Measurements from ENCODE around the gene ATP8B1.
A peak's percentile ranks its signal among the peaks of the same experiment; 100 is the strongest.
"Not testable (repeated sequence)": the region's sequence is repeated elsewhere in the genome, so short reads cannot be mapped to it uniquely, and the experiment has no call there.

ATP8B1 gene

DNA sequence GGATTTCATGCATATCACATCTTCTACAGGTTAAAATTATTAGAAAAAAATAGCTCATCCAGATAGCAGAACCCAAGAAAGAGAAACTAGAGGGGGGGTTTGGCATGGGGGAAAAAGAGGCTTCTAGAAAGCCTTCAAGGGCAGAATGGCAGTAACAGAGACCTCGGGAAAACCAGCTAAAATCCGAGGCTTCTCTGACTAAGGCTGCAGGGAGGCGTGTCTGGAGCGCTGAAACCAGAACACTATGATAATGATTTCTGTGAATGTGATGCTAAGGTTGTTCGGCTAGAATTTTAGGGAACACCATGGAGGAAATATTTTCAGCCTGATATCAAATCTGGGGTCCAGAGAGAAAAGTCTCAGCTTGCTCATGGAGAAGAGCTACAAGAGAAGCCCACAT is 73.0 kb downstream of the ATP8B1 start:
- no peak; the same call in 2 of the 3 replicates for ATAC-seq
- no peak for TF ChIP-seq OSR1 (CRISPR knock-in tag; IDR thresholded peaks at IDR 0.05)
- TF ChIP-seq CSDC2 (CRISPR knock-in tag; IDR thresholded peaks at IDR 0.05): no peak
- TF ChIP-seq, protein P1, sequence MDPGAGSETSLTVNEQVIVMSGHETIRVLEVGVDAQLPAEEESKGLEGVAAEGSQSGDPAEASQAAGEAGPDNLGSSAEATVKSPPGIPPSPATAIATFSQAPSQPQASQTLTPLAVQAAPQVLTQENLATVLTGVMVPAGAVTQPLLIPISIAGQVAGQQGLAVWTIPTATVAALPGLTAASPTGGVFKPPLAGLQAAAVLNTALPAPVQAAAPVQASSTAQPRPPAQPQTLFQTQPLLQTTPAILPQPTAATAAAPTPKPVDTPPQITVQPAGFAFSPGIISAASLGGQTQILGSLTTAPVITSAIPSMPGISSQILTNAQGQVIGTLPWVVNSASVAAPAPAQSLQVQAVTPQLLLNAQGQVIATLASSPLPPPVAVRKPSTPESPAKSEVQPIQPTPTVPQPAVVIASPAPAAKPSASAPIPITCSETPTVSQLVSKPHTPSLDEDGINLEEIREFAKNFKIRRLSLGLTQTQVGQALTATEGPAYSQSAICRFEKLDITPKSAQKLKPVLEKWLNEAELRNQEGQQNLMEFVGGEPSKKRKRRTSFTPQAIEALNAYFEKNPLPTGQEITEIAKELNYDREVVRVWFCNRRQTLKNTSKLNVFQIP (CRISPR knock-in tag; IDR thresholded peaks at IDR 0.05; ENCODE audit: borderline replicate concordance, low read depth): no peak
- TF ChIP-seq ZFP30 (CRISPR knock-in tag; IDR thresholded peaks at IDR 0.05): no peak
- TF ChIP-seq ZFP3 (CRISPR knock-in tag; IDR thresholded peaks at IDR 0.05): no peak
- TF ChIP-seq ZNF8 (CRISPR knock-in tag; IDR thresholded peaks at IDR 0.05): no peak
- no peak for TF ChIP-seq PPARA (CRISPR knock-in tag; IDR thresholded peaks at IDR 0.05; ENCODE audit: borderline replicate concordance)
- no peak for TF ChIP-seq ZNF70 (CRISPR knock-in tag; IDR thresholded peaks at IDR 0.05)
- TF ChIP-seq BACH2 (CRISPR knock-in tag; IDR thresholded peaks at IDR 0.05; ENCODE audit: borderline replicate concordance): no peak
- TF ChIP-seq, protein P2, sequence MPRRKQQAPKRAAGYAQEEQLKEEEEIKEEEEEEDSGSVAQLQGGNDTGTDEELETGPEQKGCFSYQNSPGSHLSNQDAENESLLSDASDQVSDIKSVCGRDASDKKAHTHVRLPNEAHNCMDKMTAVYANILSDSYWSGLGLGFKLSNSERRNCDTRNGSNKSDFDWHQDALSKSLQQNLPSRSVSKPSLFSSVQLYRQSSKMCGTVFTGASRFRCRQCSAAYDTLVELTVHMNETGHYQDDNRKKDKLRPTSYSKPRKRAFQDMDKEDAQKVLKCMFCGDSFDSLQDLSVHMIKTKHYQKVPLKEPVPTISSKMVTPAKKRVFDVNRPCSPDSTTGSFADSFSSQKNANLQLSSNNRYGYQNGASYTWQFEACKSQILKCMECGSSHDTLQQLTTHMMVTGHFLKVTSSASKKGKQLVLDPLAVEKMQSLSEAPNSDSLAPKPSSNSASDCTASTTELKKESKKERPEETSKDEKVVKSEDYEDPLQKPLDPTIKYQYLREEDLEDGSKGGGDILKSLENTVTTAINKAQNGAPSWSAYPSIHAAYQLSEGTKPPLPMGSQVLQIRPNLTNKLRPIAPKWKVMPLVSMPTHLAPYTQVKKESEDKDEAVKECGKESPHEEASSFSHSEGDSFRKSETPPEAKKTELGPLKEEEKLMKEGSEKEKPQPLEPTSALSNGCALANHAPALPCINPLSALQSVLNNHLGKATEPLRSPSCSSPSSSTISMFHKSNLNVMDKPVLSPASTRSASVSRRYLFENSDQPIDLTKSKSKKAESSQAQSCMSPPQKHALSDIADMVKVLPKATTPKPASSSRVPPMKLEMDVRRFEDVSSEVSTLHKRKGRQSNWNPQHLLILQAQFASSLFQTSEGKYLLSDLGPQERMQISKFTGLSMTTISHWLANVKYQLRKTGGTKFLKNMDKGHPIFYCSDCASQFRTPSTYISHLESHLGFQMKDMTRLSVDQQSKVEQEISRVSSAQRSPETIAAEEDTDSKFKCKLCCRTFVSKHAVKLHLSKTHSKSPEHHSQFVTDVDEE (CRISPR knock-in tag; IDR thresholded peaks at IDR 0.05): no peak
- no peak for TF ChIP-seq RARB (CRISPR knock-in tag; IDR thresholded peaks at IDR 0.05)
- TF ChIP-seq, protein P3, sequence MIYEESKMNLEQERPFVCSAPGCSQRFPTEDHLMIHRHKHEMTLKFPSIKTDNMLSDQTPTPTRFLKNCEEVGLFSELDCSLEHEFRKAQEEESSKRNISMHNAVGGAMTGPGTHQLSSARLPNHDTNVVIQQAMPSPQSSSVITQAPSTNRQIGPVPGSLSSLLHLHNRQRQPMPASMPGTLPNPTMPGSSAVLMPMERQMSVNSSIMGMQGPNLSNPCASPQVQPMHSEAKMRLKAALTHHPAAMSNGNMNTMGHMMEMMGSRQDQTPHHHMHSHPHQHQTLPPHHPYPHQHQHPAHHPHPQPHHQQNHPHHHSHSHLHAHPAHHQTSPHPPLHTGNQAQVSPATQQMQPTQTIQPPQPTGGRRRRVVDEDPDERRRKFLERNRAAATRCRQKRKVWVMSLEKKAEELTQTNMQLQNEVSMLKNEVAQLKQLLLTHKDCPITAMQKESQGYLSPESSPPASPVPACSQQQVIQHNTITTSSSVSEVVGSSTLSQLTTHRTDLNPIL (CRISPR knock-in tag; IDR thresholded peaks at IDR 0.05; ENCODE audit: low read depth): no peak
- no peak for TF ChIP-seq ISL1 (CRISPR knock-in tag; IDR thresholded peaks at IDR 0.05)
- no peak for TF ChIP-seq ZC3H10 (CRISPR knock-in tag; IDR thresholded peaks at IDR 0.05)

DNA sequence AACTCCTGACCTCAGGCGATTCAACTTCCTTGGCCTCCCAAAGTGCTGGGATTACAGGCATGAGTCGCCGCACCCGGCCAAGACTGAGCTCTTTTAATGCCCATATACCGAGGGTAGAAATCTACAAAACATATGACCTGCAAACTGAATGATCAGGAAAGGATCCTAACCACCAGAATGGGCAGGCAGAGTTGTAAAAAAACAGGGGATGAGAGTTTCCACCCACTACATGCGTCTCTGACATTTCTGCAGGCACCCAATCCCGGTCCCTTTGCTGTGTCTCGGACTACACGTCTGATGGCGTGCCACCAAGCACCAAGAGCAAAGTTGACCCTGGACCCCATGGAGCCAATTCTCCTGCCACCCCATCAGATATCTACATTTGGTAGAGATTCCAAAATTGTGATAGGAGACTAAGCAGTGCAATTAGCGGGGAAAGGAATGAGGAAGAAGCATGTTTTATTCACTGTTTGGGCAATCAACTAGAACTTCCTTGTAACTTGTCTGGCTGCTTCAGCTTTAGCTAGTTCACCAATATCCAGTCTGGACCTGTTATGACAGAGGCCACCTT is 74.1 kb downstream of the ATP8B1 start:
- TF ChIP-seq ZFP3 (CRISPR knock-in tag; IDR thresholded peaks at IDR 0.05): no peak
- TF ChIP-seq, protein P4, sequence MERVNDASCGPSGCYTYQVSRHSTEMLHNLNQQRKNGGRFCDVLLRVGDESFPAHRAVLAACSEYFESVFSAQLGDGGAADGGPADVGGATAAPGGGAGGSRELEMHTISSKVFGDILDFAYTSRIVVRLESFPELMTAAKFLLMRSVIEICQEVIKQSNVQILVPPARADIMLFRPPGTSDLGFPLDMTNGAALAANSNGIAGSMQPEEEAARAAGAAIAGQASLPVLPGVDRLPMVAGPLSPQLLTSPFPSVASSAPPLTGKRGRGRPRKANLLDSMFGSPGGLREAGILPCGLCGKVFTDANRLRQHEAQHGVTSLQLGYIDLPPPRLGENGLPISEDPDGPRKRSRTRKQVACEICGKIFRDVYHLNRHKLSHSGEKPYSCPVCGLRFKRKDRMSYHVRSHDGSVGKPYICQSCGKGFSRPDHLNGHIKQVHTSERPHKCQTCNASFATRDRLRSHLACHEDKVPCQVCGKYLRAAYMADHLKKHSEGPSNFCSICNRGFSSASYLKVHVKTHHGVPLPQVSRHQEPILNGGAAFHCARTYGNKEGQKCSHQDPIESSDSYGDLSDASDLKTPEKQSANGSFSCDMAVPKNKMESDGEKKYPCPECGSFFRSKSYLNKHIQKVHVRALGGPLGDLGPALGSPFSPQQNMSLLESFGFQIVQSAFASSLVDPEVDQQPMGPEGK (CRISPR knock-in tag; IDR thresholded peaks at IDR 0.05; ENCODE audit: borderline replicate concordance): no peak
- TF ChIP-seq PPARA (CRISPR knock-in tag; IDR thresholded peaks at IDR 0.05; ENCODE audit: borderline replicate concordance): no peak
- TF ChIP-seq, protein P1 (CRISPR knock-in tag; IDR thresholded peaks at IDR 0.05; ENCODE audit: borderline replicate concordance, low read depth): no peak
- no peak for TF ChIP-seq OSR1 (CRISPR knock-in tag; IDR thresholded peaks at IDR 0.05)

DNA sequence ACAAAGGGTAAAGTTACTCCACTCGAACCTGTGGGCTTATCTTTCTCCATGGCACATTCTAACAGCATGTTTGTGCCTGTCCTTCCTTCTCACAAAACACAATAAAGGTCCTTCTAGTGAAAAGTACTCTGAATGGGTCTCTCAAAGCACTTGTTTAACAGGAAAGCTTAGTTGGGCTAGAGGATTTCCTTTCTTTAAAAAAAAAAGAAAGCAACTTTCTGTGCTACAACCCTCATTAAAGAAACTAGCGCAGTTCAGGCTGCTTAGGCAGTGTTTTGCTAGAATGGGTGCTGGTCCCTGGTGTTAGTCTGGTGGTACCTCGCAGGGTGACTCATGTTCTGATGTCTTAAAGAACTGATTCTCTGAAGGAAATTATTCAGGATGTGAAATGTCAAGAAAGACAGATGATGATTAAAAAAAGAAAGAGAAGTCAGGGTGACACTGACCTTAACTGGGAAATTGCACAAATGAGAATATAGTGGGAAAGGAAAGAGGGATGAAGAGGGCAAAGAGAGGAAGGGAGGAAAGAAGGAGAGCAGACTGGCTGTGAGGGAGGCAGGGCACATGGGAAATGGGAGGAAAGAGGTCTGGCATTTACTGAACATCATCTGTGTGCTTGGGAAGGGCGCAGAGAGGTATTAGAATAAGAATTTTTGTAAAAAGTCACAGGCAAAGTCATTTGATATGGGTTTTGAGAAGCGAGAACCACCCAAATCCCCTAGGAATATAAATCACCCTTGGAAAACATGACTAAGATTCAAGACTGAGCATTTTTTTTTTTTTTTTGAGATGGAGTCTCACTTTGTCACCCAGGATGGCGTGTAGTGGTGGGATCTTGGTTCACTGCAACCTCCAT is 74.9 kb downstream of the ATP8B1 start:
- TF ChIP-seq, protein P3 (CRISPR knock-in tag; IDR thresholded peaks at IDR 0.05; ENCODE audit: low read depth): no peak
- no peak for TF ChIP-seq BACH2 (CRISPR knock-in tag; IDR thresholded peaks at IDR 0.05; ENCODE audit: borderline replicate concordance)
- ATAC-seq: peak; percentile 57

More for the DNA sequence above, 74.1 kb downstream of the ATP8B1 start:
- ATAC-seq: peak; percentile 31

DNA sequence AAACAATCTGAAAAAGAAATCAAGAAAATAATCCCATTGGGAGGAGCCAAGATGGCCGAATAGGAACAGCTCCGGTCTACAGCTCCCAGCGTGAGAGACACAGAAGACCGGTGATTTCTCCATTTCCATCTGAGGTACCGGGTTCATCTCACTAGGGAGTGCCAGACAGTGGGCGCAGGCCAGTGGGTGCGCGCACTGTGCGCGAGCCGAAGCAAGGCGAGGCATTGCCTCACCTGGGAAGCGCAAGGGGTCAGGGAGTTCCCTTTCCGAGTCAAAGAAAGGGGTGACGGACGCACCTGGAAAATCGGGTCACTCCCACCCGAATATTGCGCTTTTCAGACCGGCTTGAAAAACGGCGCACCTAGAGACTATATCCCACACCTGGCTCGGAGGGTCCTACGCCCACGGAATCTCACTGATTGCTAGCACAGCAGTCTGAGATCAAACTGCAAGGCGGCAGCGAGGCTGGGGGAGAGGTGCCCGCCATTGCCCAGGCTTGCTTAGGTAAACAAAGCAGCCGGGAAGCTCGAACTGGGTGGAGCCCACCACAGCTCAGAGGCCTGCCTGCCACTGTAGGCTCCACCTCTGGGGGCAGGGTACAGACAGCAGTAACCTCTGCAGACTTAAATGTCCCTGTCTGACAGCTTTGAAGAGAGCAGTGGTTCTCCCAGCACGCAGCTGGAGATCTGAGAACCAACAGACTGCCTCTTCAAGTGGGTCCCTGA is 83.7 kb downstream of the ATP8B1 start:
- not testable (repeated sequence) for ATAC-seq

All from SK-N-SH treated with all-trans-retinoic acid at 6 μM for 48 hours (cell line).